Testis (tissue), 2 donors: ENCODE data around the gene SNX13.

Source experiments
- POLR2A ChIP-seq: fragments of 450-650 bp; IDR thresholded peaks from one replicate; pipeline ENCODE4 v1.6.1; 2017; ENCODE audit warnings: antibody characterized with exemption, mild to moderate bottlenecking, moderate library complexity
- TF ChIP-seq, protein P1 (sequence below), 3 experiments: fragments of 450-650 bp in 2 of 3; fragments of 200-600 bp in 1 of 3; sonication (generic) in 1 of 3; IDR thresholded peaks; one replicate each; pipeline ENCODE4 v1.5.1; 2016 to 2019; ENCODE audit warnings: antibody characterized with exemption in 3 of 3, mild to moderate bottlenecking in 2 of 3, moderate library complexity in 1 of 3

DNA sequence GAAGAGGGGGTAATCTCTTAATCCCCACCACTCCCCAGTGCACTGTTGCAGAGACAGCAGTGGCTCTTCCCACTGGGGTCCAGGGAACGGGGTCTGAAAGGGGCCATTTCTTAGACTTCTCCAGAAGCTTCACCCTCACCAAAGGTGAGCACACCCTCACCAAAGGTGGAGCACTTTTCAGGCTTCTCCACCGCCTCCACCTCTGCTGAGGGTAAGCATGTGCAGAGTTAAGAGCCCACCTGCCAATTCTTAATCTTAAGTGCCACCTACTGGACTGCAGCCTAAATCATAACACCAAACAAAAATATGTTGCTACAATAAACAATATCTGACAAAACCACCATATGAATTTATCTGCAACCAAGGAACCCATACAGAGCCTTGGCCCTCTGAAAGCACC is 27.0 kb downstream of the SNX13 start:
- TF ChIP-seq, protein P1, sequence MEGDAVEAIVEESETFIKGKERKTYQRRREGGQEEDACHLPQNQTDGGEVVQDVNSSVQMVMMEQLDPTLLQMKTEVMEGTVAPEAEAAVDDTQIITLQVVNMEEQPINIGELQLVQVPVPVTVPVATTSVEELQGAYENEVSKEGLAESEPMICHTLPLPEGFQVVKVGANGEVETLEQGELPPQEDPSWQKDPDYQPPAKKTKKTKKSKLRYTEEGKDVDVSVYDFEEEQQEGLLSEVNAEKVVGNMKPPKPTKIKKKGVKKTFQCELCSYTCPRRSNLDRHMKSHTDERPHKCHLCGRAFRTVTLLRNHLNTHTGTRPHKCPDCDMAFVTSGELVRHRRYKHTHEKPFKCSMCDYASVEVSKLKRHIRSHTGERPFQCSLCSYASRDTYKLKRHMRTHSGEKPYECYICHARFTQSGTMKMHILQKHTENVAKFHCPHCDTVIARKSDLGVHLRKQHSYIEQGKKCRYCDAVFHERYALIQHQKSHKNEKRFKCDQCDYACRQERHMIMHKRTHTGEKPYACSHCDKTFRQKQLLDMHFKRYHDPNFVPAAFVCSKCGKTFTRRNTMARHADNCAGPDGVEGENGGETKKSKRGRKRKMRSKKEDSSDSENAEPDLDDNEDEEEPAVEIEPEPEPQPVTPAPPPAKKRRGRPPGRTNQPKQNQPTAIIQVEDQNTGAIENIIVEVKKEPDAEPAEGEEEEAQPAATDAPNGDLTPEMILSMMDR (IDR thresholded peaks at IDR 0.05), result no peak
- no peak for TF ChIP-seq POLR2A
